Type B pancreatic cell (in vitro differentiated cells): ENCODE results near the gene C14orf132. TPM values are rescaled to one million over a fixed set of nuclear protein-coding genes. Genes with fewer than 3 reads are reported as not detected.

ENCODE experiments used
- DNase-seq: peaks from one replicate; pipeline ENCODE4 v3.0.0; 2021; ENCODE audit warnings: mixed read lengths; ENCODE audit not compliant: unreplicated experiment; ENCODE audit errors: extremely low spot score
- H3K27ac Mint-ChIP-seq: 2 replicates; pipeline ENCODE4 v1.8.0; 2021; ENCODE audit warnings: mild to moderate bottlenecking, mixed read lengths
- H3K27me3 Mint-ChIP-seq: 2 replicates; pipeline ENCODE4 v1.8.0; 2021; ENCODE audit warnings: mixed read lengths
- H3K36me3 Mint-ChIP-seq: 2 replicates; pipeline ENCODE4 v1.8.0; 2021; ENCODE audit warnings: mixed read lengths
- H3K4me1 Mint-ChIP-seq: one replicate; pipeline ENCODE4 v1.8.0; 2021; ENCODE audit warnings: mixed read lengths; ENCODE audit not compliant: unreplicated experiment
- H3K4me3 Mint-ChIP-seq: 2 replicates; pipeline ENCODE4 v1.8.0; 2021; ENCODE audit warnings: mild to moderate bottlenecking, mixed read lengths
- H3K9me3 Mint-ChIP-seq: 2 replicates; pipeline ENCODE4 v1.8.0; 2021; ENCODE audit warnings: mixed read lengths
- CTCF ChIP-seq: fragments of 200-600 bp; sonication (generic); conservative IDR thresholded peaks from 2 replicates; pipeline ENCODE4 v1.5.0; 2021; ENCODE audit warnings: antibody characterized with exemption, mild to moderate bottlenecking
- total RNA-seq: library from RNA; stranded (reverse); gene quantifications from 2 replicates; pipeline ENCODE4 v1.2.1, GENCODE V29; 2021; ENCODE audit warnings: low replicate concordance

The C14orf132 gene
- total RNA-seq, 1 donor from 2014 or later = 57.4 TPM

DNA sequence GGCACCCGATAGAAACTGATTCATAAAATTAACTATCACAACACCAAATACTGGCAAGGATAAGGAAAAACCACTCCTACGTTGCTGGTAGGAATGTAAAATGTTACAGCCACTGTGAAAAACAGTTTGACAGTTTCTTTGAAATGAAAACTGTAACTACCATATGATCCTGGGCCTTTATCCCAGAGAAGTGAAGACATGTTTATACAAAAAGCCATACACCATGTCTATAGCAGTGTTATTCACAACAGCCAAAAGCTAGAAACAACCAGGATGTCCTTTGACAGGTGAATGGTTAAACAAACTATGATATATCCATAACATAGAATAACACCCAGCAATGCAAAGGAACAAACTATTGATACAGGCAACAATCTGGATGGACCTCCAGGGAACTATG is 3.7 kb upstream of the C14orf132 start:
- no peak for TF ChIP-seq CTCF
- Mint-ChIP-seq H3K27ac (no peak overlapping the region), H3K4me1 (peaks cover 7% of the 10 kb centered on the region), H3K27me3 (peaks cover 38% of the 10 kb centered on the region), H3K9me3 (no peaks in the 10 kb centered on the region), H3K36me3 (no peaks in the 10 kb centered on the region), H3K4me3 (no peak overlapping the region)
- no peak for DNase-seq

DNA sequence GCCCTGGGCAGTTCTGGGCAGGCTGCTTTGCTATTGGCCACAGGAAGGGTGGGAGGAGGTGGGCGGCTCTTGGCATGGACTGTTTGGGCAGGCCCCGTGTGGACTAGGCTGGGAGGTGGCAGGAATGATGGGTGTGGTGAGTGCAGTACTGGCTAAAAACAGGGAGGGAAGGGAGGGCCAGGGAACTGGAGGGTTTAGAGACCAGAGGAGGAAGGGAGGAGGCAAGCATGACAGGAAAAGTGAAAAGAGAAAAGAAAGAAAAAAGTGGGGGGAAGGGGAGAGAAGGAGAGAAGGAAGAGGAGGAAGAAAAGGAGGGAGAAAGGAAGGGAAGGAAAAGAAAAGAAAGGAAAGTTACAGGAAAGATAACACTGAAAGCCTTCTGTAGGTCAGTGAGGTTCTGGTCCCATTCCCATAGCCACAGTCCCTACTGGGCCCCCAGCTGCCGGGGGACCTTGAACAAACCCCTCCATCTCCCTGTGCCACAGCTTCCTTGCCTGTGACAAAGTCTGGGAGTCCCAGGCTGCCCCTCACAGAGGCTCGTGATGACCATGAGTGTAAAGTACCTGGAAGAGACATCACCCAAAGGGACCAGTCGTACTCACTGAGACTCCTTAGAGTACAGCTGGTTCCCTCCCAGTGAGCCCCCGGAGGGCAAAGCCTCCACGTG is 1.1 kb upstream of the C14orf132 start:
- no peak overlapping the region for H3K27ac Mint-ChIP-seq
- peaks cover 44% of the 10 kb centered on the region for H3K27me3 Mint-ChIP-seq
- no peaks in the 10 kb centered on the region for H3K9me3 Mint-ChIP-seq
- peak; percentile 62 for DNase-seq
- peaks cover 22% of the 10 kb centered on the region for H3K4me1 Mint-ChIP-seq
- peaks cover 16% of the 10 kb centered on the region for H3K36me3 Mint-ChIP-seq
- peak overlapping the region; percentile 88 for H3K4me3 Mint-ChIP-seq
- no peak for TF ChIP-seq CTCF

GRCh38 chr14:96038558-96038919 is 623 bp upstream of the C14orf132 start:
- no peak for DNase-seq
- peak overlapping the region; percentile 47 for H3K27ac Mint-ChIP-seq
- peaks cover 44% of the 10 kb centered on the region for H3K27me3 Mint-ChIP-seq
- peaks cover 22% of the 10 kb centered on the region for H3K4me1 Mint-ChIP-seq
- H3K36me3 Mint-ChIP-seq = peaks cover 16% of the 10 kb centered on the region
- peak overlapping the region; percentile 88 for H3K4me3 Mint-ChIP-seq
- no peak for TF ChIP-seq CTCF
- H3K9me3 Mint-ChIP-seq = no peaks in the 10 kb centered on the region

- H3K27me3 Mint-ChIP-seq = peaks cover 44% of the 10 kb centered on the region
Measured at GRCh38 chr14:96039633-96040311, 610 bp downstream of the C14orf132 start.

GRCh38 chr14:96040828-96041371 is 1.7 kb downstream of the C14orf132 start:
- Mint-ChIP-seq H3K4me3 (peak overlapping the region; percentile 92), H3K4me1 (peaks cover 22% of the 10 kb centered on the region), H3K27ac (peak overlapping the region; percentile 82), H3K27me3 (peaks cover 41% of the 10 kb centered on the region), H3K9me3 (no peaks in the 10 kb centered on the region), H3K36me3 (peaks cover 22% of the 10 kb centered on the region)
- no peak for DNase-seq
- no peak for TF ChIP-seq CTCF

More at GRCh38 chr14:96039633-96040311, 610 bp downstream of the C14orf132 start:
- H3K4me1 Mint-ChIP-seq = peaks cover 22% of the 10 kb centered on the region
- no peaks in the 10 kb centered on the region for H3K9me3 Mint-ChIP-seq
- H3K4me3 Mint-ChIP-seq = peak overlapping the region; percentile 92
- H3K36me3 Mint-ChIP-seq = peaks cover 16% of the 10 kb centered on the region
- peak; percentile 40 for TF ChIP-seq CTCF
- DNase-seq = no peak
- H3K27ac Mint-ChIP-seq = peak overlapping the region; percentile 82
